Esophagus squamous epithelium (tissue), 4 donors: ENCODE measurements around the gene FGR.

Source experiments
- POLR2A ChIP-seq, 4 donors: fragments of 450-650 bp; IDR thresholded peaks; one replicate each; pipeline ENCODE4 v1.6.1; 2017; ENCODE audit warnings: antibody characterized with exemption in 4 of 4, mild to moderate bottlenecking in 4 of 4, moderate library complexity in 3 of 4
- TF ChIP-seq, protein P1 (sequence below), 6 experiments: fragments of 450-650 bp in 4 of 6; fragments of 200-600 bp in 2 of 6; sonication (generic) in 2 of 6; IDR thresholded peaks; one replicate each; pipeline ENCODE4 v1.5.1; 2016 to 2019; ENCODE audit warnings: antibody characterized with exemption in 6 of 6, mild to moderate bottlenecking in 4 of 6, moderate library complexity in 4 of 6

DNA sequence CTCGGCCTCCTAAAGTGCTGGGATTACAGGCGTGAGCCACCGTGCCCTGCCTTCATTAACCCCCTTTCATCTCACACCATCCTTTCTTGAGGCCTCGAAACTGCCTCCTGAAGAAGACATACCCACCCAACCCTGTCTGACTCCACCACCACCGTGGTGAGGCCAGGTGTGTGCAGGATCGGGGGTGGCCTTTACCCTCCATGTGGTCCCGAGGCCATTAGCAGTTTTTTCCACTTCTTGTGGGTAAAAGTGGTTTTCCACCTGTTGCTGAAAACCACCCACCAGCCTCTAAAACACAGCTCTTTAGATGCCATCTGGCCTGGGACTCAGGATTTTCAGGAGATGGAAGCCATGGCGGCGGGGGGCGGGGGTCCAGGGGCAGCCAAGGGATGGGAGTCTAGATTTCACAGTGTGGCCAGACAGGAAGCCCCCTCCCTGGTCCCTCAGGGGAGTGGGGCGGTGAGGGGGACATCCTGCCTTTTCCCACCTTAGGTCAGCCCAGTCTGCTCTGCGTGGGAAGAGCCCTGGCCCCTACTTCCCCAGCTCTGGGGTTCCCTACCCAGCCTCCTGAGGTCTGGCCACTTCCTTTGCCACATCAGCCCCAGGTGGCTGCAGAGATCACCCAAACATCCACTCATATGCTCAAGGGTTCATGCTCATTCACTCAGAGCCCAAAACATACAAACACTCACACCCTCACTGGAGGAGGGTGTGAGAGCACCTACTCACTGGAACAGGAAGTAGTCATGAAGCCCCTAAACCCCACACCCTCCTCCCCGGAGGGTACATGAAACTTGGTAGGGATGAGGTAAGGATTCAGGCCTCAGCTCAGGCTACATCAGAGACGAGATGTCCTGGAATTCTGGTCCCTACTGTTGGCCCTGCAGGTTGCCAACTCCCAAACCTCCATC lies 2.3 kb downstream of the FGR start:
- TF ChIP-seq, protein P1, sequence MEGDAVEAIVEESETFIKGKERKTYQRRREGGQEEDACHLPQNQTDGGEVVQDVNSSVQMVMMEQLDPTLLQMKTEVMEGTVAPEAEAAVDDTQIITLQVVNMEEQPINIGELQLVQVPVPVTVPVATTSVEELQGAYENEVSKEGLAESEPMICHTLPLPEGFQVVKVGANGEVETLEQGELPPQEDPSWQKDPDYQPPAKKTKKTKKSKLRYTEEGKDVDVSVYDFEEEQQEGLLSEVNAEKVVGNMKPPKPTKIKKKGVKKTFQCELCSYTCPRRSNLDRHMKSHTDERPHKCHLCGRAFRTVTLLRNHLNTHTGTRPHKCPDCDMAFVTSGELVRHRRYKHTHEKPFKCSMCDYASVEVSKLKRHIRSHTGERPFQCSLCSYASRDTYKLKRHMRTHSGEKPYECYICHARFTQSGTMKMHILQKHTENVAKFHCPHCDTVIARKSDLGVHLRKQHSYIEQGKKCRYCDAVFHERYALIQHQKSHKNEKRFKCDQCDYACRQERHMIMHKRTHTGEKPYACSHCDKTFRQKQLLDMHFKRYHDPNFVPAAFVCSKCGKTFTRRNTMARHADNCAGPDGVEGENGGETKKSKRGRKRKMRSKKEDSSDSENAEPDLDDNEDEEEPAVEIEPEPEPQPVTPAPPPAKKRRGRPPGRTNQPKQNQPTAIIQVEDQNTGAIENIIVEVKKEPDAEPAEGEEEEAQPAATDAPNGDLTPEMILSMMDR (IDR thresholded peaks at IDR 0.05), result no peak
- no peak for TF ChIP-seq POLR2A (IDR thresholded peaks at IDR 0.05)
